Suprapubic skin (tissue), 4 donors: ENCODE measurements around the gene PRPF38B. TPM values are rescaled to one million over a fixed set of nuclear protein-coding genes. Genes with fewer than 3 reads are reported as not detected.
"Not testable (repeated sequence)": the region's sequence is repeated elsewhere in the genome, so short reads cannot be mapped to it uniquely, and the experiment has no call there.

Source experiments
- DNase-seq, 2 donors: peaks; one replicate each; pipeline ENCODE4 v3.0.0-alpha.2; 2019; ENCODE audit warnings: low spot score in 2 of 2
- H3K27ac ChIP-seq: fragments of 200-600 bp; sonication (generic); one replicate; pipeline ENCODE4 v1.5.1; 2019
- H3K27me3 ChIP-seq: fragments of 200-600 bp; sonication (generic); one replicate; pipeline ENCODE4 v1.5.1; 2019
- H3K36me3 ChIP-seq: fragments of 200-600 bp; sonication (generic); one replicate; pipeline ENCODE4 v1.5.1; 2019
- H3K4me1 ChIP-seq: fragments of 200-600 bp; sonication (generic); one replicate; pipeline ENCODE4 v1.5.1; 2019
- H3K4me3 ChIP-seq: fragments of 200-600 bp; sonication (generic); one replicate; pipeline ENCODE4 v1.5.1; 2019; ENCODE audit warnings: mild to moderate bottlenecking
- H3K9me3 ChIP-seq: fragments of 200-600 bp; sonication (generic); one replicate; pipeline ENCODE4 v1.5.1; 2019
- EP300 ChIP-seq: sonication (generic); formaldehyde crosslinking; IDR thresholded peaks from one replicate; pipeline ENCODE4 v1.6.1; 2017; ENCODE audit warnings: antibody characterized with exemption
- POLR2A ChIP-seq, 2 donors: fragments of 450-650 bp; IDR thresholded peaks; one replicate each; pipeline ENCODE4 v1.6.1; 2017; ENCODE audit warnings: antibody characterized with exemption in 2 of 2, mild to moderate bottlenecking in 2 of 2, moderate library complexity in 2 of 2
- POLR2AphosphoS5 ChIP-seq, 3 donors: sonication (generic); formaldehyde crosslinking; IDR thresholded peaks; one replicate each; pipeline ENCODE4 v1.6.1; 2017; ENCODE audit warnings: antibody characterized with exemption in 3 of 3
- WGBS: methylation state at CpG from one replicate; pipeline ENCODE4 v1.1.5; 2018; 5-methylcytosine and 5-hydroxymethylcytosine counted together
- total RNA-seq, 4 donors: library from RNA; depleted of rRNA; stranded (reverse); fragments of >200 nt; gene quantifications; one replicate each; pipeline ENCODE4 v1.1.0, GENCODE V29; 2016
- TF ChIP-seq, protein P1 (sequence below), 2 donors: fragments of 200-600 bp in 1 of 2; fragments of 450-650 bp in 1 of 2; sonication (generic) in 1 of 2; IDR thresholded peaks; one replicate each; pipeline ENCODE4 v1.5.1; 2016 to 2019; ENCODE audit warnings: antibody characterized with exemption in 2 of 2, mild to moderate bottlenecking in 1 of 2, moderate library complexity in 1 of 2

PRPF38B gene
- total RNA-seq, 4 donors from 2014 or later = 17.5 to 58.4 (median 25.4) TPM

DNA sequence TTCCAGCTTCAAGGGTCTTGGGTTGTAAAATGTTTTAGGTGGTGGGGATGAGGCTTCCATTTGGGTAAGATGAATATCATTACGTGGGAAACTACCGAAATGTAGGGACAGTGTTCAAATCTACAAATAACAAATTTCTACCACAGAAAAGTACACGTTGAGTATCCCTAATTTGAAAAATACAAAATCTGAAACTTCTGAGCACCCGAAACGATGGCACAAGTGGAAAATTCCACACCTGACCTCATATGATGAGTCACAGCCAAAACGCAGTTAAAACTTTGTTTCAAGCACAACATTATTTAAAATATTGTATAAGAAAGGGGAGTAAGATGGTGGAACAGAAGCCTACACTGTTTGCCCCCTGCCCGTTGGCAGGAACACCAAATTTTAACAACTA lies 22.4 kb upstream of the PRPF38B start:
- no peaks in the 10 kb centered on the region for H3K9me3 ChIP-seq
- WGBS = 77% methylated on average over 7 of the region's 7 CpGs

DNA sequence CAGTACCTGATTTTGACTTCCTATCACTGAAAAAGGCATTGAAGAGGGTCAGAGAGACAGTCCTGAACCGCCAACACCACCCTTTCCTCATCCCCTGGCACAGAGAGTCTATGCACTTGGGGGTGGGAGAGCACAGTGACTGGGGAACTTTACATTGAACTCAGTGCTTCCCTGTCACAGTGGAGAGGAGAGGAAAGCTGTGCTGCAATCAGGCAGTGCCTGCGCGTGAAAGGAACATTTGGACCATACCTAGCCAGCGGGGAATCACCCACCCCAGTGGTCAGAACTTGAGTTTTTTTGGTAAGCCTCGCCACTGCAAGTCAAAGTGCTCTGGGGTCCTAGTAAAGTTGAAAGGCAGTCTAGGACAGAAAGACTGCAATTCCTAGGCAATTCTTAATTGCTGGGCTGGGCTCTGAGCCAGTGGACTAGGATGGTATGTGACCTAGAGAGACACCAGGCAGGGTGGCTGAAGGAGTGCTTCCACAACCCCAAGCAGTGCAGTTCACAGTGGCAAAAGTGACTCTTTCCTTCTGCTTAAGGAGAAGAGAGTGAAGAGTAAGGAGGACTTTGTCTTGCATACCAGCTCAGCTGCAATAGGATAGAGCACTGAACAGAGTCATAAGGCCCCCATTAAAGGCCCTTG lies 21.9 kb upstream of the PRPF38B start:
- 80% methylated on average over 5 of the region's 5 CpGs for WGBS
- Histone ChIP-seq H3K4me3 (no peak overlapping the region), H3K27me3 (peaks cover 4% of the 10 kb centered on the region), H3K9me3 (no peaks in the 10 kb centered on the region), H3K4me1 (no peaks in the 10 kb centered on the region), H3K36me3 (no peaks in the 10 kb centered on the region), H3K27ac (no peak overlapping the region)
- DNase-seq = no peak
- TF ChIP-seq POLR2A (IDR thresholded peaks at IDR 0.05) (no peak), EP300 (no peak), POLR2AphosphoS5 (IDR thresholded peaks at IDR 0.05) (no peak)
- TF ChIP-seq, protein P1, sequence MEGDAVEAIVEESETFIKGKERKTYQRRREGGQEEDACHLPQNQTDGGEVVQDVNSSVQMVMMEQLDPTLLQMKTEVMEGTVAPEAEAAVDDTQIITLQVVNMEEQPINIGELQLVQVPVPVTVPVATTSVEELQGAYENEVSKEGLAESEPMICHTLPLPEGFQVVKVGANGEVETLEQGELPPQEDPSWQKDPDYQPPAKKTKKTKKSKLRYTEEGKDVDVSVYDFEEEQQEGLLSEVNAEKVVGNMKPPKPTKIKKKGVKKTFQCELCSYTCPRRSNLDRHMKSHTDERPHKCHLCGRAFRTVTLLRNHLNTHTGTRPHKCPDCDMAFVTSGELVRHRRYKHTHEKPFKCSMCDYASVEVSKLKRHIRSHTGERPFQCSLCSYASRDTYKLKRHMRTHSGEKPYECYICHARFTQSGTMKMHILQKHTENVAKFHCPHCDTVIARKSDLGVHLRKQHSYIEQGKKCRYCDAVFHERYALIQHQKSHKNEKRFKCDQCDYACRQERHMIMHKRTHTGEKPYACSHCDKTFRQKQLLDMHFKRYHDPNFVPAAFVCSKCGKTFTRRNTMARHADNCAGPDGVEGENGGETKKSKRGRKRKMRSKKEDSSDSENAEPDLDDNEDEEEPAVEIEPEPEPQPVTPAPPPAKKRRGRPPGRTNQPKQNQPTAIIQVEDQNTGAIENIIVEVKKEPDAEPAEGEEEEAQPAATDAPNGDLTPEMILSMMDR (IDR thresholded peaks at IDR 0.05) = no peak

More for the DNA sequence above, 22.4 kb upstream of the PRPF38B start:
- H3K4me3 ChIP-seq = no peak overlapping the region
- H3K27ac ChIP-seq = no peak overlapping the region
- TF ChIP-seq, protein P1 (IDR thresholded peaks at IDR 0.05) = no peak
- TF ChIP-seq EP300 (no peak), POLR2A (IDR thresholded peaks at IDR 0.05) (no peak), POLR2AphosphoS5 (IDR thresholded peaks at IDR 0.05) (no peak)
- peaks cover 4% of the 10 kb centered on the region for H3K27me3 ChIP-seq
- H3K4me1 ChIP-seq = no peaks in the 10 kb centered on the region
- DNase-seq = no peak
- H3K36me3 ChIP-seq = no peaks in the 10 kb centered on the region

DNA sequence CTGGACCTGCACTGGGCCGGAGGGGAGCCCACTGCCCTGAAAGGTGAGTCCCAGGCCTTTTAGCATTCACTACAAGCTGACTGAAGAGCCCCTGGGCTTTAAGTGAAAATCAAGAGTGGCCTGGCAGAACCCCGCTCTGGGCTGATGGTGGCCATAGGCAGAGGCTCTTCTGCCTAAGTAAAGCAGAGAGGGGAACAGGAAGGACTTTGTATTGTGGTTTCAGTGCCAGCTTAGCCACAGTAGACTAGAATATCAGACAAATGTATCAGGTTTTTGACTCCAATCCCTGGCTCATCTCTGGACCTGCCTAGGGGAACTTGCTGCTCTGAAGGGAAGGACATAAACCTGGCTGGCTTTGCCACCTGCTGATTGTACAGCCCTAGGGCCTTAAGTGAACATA lies 21.0 kb upstream of the PRPF38B start:
- TF ChIP-seq POLR2AphosphoS5 (IDR thresholded peaks at IDR 0.05) = no peak
- TF ChIP-seq, protein P1 (IDR thresholded peaks at IDR 0.05) = no peak
- no peak for TF ChIP-seq POLR2A (IDR thresholded peaks at IDR 0.05)
- no peak for TF ChIP-seq EP300
- 92% methylated on average over 2 of the region's 2 CpGs for WGBS

DNA sequence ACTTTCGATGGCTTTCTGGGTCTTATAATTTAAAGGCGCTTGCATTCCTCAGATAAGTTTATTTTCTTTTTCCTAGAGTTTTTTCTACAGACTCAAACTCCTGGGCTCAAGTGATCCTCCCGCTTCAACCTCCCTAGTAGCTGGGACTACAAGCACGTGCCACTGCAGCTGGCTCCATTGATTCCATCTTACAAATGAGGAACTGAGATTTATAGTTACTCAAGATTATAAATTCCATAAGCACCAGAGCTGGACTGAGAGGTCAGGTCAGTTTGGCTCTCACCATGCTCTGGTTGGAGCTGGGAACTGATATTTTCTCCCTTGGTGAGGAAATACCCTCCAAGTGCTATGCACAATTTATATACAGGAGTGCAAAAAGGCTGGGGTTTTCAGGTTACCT lies 13.4 kb upstream of the PRPF38B start:
- Histone ChIP-seq H3K36me3 (no peaks in the 10 kb centered on the region), H3K9me3 (no peaks in the 10 kb centered on the region), H3K4me3 (no peak overlapping the region), H3K27me3 (no peaks in the 10 kb centered on the region), H3K27ac (no peak overlapping the region), H3K4me1 (no peaks in the 10 kb centered on the region)
- 78% methylated on average over 4 of the region's 4 CpGs for WGBS
- no peak for DNase-seq
- TF ChIP-seq POLR2A (IDR thresholded peaks at IDR 0.05) = no peak
- TF ChIP-seq EP300 = no peak
- TF ChIP-seq, protein P1 (IDR thresholded peaks at IDR 0.05) = no peak
- no peak for TF ChIP-seq POLR2AphosphoS5 (IDR thresholded peaks at IDR 0.05)

More for the DNA sequence above, 21.0 kb upstream of the PRPF38B start:
- H3K4me3 ChIP-seq = no peak overlapping the region
- H3K27me3 ChIP-seq = peaks cover 4% of the 10 kb centered on the region
- DNase-seq = no peak
- H3K9me3 ChIP-seq = no peaks in the 10 kb centered on the region
- H3K4me1 ChIP-seq = no peaks in the 10 kb centered on the region
- no peaks in the 10 kb centered on the region for H3K36me3 ChIP-seq
- no peak overlapping the region for H3K27ac ChIP-seq

DNA sequence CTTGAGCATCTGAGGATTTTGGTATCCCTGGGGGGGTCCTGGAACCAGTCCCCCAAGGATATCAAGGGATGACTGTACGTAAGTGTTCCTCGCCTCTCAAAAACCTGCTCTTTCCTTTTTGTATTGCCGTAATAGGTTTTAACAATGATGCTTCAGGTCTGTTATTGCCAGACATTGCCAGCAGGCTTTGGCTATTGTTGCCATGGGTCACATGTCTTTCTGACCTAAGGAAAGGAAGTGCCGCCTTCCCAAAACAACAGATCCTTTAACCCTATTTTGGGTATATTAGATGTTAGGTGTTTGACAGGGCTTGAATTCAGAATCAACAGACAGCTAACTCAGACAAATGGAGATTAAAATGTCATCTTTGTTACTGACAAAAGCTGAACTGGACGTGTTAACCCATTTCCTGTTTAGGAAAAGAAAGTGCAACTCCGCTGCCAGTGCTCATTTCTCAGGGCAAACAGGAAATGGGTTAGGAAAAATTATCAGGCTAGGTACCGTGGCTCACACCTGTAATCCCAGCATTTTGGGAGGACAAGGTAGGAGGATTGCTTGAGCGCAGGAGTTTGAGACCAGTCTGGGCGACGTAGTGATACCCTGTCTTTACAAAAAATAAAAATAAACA lies 12.4 kb upstream of the PRPF38B start:
- Histone ChIP-seq H3K9me3 (no peaks in the 10 kb centered on the region), H3K36me3 (no peaks in the 10 kb centered on the region), H3K4me3 (no peak overlapping the region), H3K27me3 (no peaks in the 10 kb centered on the region), H3K4me1 (no peaks in the 10 kb centered on the region), H3K27ac (no peak overlapping the region)
- DNase-seq = no peak
- TF ChIP-seq POLR2A (IDR thresholded peaks at IDR 0.05) = no peak
- TF ChIP-seq EP300 = no peak
- TF ChIP-seq, protein P1 (IDR thresholded peaks at IDR 0.05) = no peak
- no peak for TF ChIP-seq POLR2AphosphoS5 (IDR thresholded peaks at IDR 0.05)
- WGBS = 74% methylated on average over 10 of the region's 10 CpGs

DNA sequence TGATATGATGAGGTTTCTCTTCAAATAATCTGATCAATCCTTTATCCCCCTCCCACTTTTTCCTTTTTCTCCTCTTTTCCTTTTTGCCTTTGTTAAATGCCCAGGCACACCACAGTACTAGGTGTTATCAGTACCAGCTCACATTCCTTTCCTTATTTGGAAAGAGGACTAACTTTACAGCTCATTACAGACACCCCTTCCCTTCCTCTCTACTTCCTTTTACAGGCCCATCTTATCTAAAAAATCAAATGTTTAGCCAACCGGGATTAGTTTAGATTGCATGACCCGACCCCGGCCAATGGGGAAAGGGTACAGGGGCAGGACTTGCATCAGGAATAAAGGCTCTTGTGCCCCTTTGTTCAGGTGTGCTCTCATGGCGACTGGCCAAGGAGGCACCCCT lies 10.4 kb upstream of the PRPF38B start:
- DNase-seq, H3K4me1 ChIP-seq, H3K27me3 ChIP-seq, H3K36me3 ChIP-seq, H3K27ac ChIP-seq, H3K4me3 ChIP-seq, H3K9me3 ChIP-seq: not testable (repeated sequence)
- WGBS = 69% methylated on average over 4 of the region's 4 CpGs
